ENCODE measurements around the gene PLD6. TPM values are rescaled to one million over a fixed set of nuclear protein-coding genes. Genes with fewer than 3 reads are reported as not detected.

PLD6 gene
- total and polyA plus RNA-seq, 8 donors = 3.4 to 5.9 (median 4.6) TPM

- TF ChIP-seq CTCF (IDR thresholded peaks at IDR 0.05) = no peak
- intact Hi-C loops (cut with DNase I) = no loop called here
- ATAC-seq (no peak), DNase-seq (no peak)
- peaks cover 10 to 95% of the 10 kb centered on the region in 2 donors for H3K36me3 ChIP-seq
- H3K9me3 ChIP-seq = no peaks in the 10 kb centered on the region
- peaks cover 10 to 45% of the 10 kb centered on the region in 2 donors for H3K4me1 ChIP-seq
- no peaks in the 10 kb centered on the region for H3K27me3 ChIP-seq
- H3K27ac ChIP-seq = peak overlapping the region in 1 of 2 donors; percentile 71
- no peak overlapping the region for H3K4me3 ChIP-seq
Observed at GRCh38 chr17:17151055-17151454, 55.1 kb downstream of the PLD6 start.

Other genes starting within 250 kb of the PLD6 start
- under 1 TPM; 0.61 to 0.79 TPM for gene TNFRSF13B, start 234.2 kb downstream of the PLD6 start, total RNA-seq
- gene TNFRSF13B, start 234.2 kb downstream of the PLD6 start, polyA plus RNA-seq (ENCODE audit: insufficient read length in 6 of 6) = not detected
- gene MPRIP, start 163.9 kb downstream of the PLD6 start, total RNA-seq = 100 to 1,000 TPM; 259 to 338 TPM
- gene MPRIP, start 163.9 kb downstream of the PLD6 start, polyA plus RNA-seq (ENCODE audit: insufficient read length in 6 of 6) = 100 to 1,000 TPM; 221 to 271 (median 252) TPM
- 10 to 100 TPM; 73.4 to 80.1 TPM for gene FLCN, start 30.8 kb upstream of the PLD6 start, total RNA-seq
- 10 to 100 TPM; 39.6 to 61.9 (median 47.2) TPM for gene FLCN, start 30.8 kb upstream of the PLD6 start, polyA plus RNA-seq (ENCODE audit: insufficient read length in 6 of 6)
- gene COPS3, start 74.9 kb upstream of the PLD6 start, total RNA-seq = 10 to 100 TPM; 48.4 to 63.7 TPM
- 10 to 100 TPM; 63.5 to 69.9 (median 66.2) TPM for gene COPS3, start 74.9 kb upstream of the PLD6 start, polyA plus RNA-seq (ENCODE audit: insufficient read length in 6 of 6)
- gene NT5M, start 97.0 kb upstream of the PLD6 start, total RNA-seq = 1 to 10 TPM; 1.5 to 1.6 TPM
- gene NT5M, start 97.0 kb upstream of the PLD6 start, polyA plus RNA-seq (ENCODE audit: insufficient read length in 6 of 6) = 1 to 10 TPM; 3.2 to 5.4 (median 4.2) TPM